IMR-90 (cell line): Measurements from ENCODE around the gene HEXD. TPM values are rescaled to one million over a fixed set of nuclear protein-coding genes. Genes with fewer than 3 reads are reported as not detected.

Source experiments
- ATAC-seq: fragments of 200-7000 bp; cut with Tn5 transposase; 2 replicates; pipeline ENCODE4 v1.9.1; 2020; ENCODE audit warnings: low read depth, mild to moderate bottlenecking, moderate library complexity
- BruUV-seq: library from RNA; stranded (reverse); fragments of 400-500 nt; replicated peaks from 2 replicates; lab custom pipeline; 2021; lab: Mats Ljungman, UMichigan
- CTCF ChIA-PET: fragments of 300-600 bp; formaldehyde crosslinking; extraction: SDS; loops from one replicate; lab custom pipeline; 2021; ENCODE audit warnings: antibody characterized with exemption; lab: Yijun Ruan, JAX
- POLR2A ChIA-PET: fragments of 300-600 bp; sonication (Branson Sonifier 250); formaldehyde crosslinking; loops from one replicate; lab custom pipeline; 2022; ENCODE audit warnings: antibody characterized with exemption; ENCODE audit not compliant: unreplicated experiment; lab: Charles Lee
- DNase-seq: peaks from one replicate; pipeline ENCODE4 v3.0.0; 2013
- H2AFZ ChIP-seq: replicated peaks from 2 replicates; pipeline ENCODE3; 2013; ENCODE audit warnings: low read length, mild to moderate bottlenecking; ENCODE audit not compliant: poor library complexity
- H2AK5ac ChIP-seq: 2 replicates; pipeline ENCODE4 v1.6.1; 2013; ENCODE audit warnings: low read depth, low read length, inconsistent platforms
- H2AK9ac ChIP-seq: replicated peaks from 2 replicates; pipeline ENCODE3; 2013; ENCODE audit warnings: mild to moderate bottlenecking, low read depth, low read length, moderate library complexity; ENCODE audit not compliant: poor library complexity
- H2BK120ac ChIP-seq: 2 replicates; pipeline ENCODE4 v1.6.1; 2013; ENCODE audit warnings: low read depth, low read length, inconsistent platforms
- H2BK15ac ChIP-seq: 3 replicates; pipeline ENCODE4 v1.6.1; 2013; ENCODE audit warnings: low read depth, low read length, inconsistent platforms
- H2BK20ac ChIP-seq: 2 replicates; pipeline ENCODE4 v1.6.1; 2013; ENCODE audit warnings: low read depth, mild to moderate bottlenecking, inconsistent platforms, low read length, moderate library complexity
- H2BK5ac ChIP-seq: 2 replicates; pipeline ENCODE4 v1.6.1; 2013; ENCODE audit warnings: mild to moderate bottlenecking, low read depth, low read length, inconsistent platforms; ENCODE audit not compliant: poor library complexity, severe bottlenecking
- H3K14ac ChIP-seq: replicated peaks from 2 replicates; pipeline ENCODE4 v1.6.1; 2013; ENCODE audit warnings: low read depth, low read length, inconsistent platforms
- H3K18ac ChIP-seq: 2 replicates; pipeline ENCODE4 v1.6.1; 2013; ENCODE audit warnings: low read depth, low read length, control low read depth
- H3K23ac ChIP-seq: 2 replicates; pipeline ENCODE4 v1.6.1; 2013; ENCODE audit warnings: low read depth, low read length, inconsistent platforms
- H3K27ac ChIP-seq: 2 replicates; pipeline ENCODE4 v1.5.1; 2013; ENCODE audit warnings: mild to moderate bottlenecking, control low read depth, low read length; ENCODE audit not compliant: insufficient read depth
- H3K27me3 ChIP-seq: 2 replicates; pipeline ENCODE4 v1.6.1; 2013; ENCODE audit warnings: low read length; ENCODE audit not compliant: control insufficient read depth, insufficient read depth
- H3K36me3 ChIP-seq: 2 replicates; pipeline ENCODE4 v1.6.1; 2013; ENCODE audit warnings: low read length, mixed read lengths; ENCODE audit not compliant: control insufficient read depth, insufficient read depth
- H3K4ac ChIP-seq: 2 replicates; pipeline ENCODE4 v1.6.1; 2013; ENCODE audit warnings: low read depth, low read length, inconsistent platforms
- H3K4me1 ChIP-seq: 2 replicates; pipeline ENCODE4 v1.6.1; 2013; ENCODE audit warnings: low read length, mixed read lengths; ENCODE audit not compliant: control insufficient read depth, insufficient read depth
- H3K4me2 ChIP-seq: 2 replicates; pipeline ENCODE4 v1.6.1; 2013; ENCODE audit warnings: low read depth, mild to moderate bottlenecking, control low read depth, low read length, moderate library complexity
- H3K4me3 ChIP-seq: 2 replicates; pipeline ENCODE4 v1.5.1; 2013; ENCODE audit warnings: low read depth, mild to moderate bottlenecking, control low read depth, low read length, moderate library complexity; ENCODE audit not compliant: insufficient read depth
- H3K56ac ChIP-seq: 2 replicates; pipeline ENCODE4 v1.6.1; 2013; ENCODE audit warnings: low read length, inconsistent platforms; ENCODE audit not compliant: insufficient read depth; ENCODE audit errors: extremely low read depth
- H3K79me1 ChIP-seq, 2 experiments: 2 replicates each; pipeline ENCODE4 v1.6.1; 2013; ENCODE audit warnings: low read length in 2 of 2, inconsistent platforms in 1 of 2, low read depth in 1 of 2
- H3K9ac ChIP-seq: 2 replicates; pipeline ENCODE4 v1.6.1; 2013; ENCODE audit warnings: low read depth, low read length, control low read depth
- H3K9me1 ChIP-seq: 2 replicates; pipeline ENCODE4 v1.6.1; 2013; ENCODE audit warnings: low read length, inconsistent platforms; ENCODE audit not compliant: insufficient read depth
- H3K9me3 ChIP-seq: 2 replicates; pipeline ENCODE4 v1.6.1; 2013; ENCODE audit warnings: low read length; ENCODE audit not compliant: control insufficient read depth, insufficient read depth
- H4K20me1 ChIP-seq: 2 replicates; pipeline ENCODE4 v1.6.1; 2013; ENCODE audit warnings: low read length, inconsistent platforms; ENCODE audit not compliant: insufficient read depth
- H4K5ac ChIP-seq: 2 replicates; pipeline ENCODE4 v1.6.1; 2013; ENCODE audit warnings: mild to moderate bottlenecking, low read depth, low read length, control low read depth
- H4K8ac ChIP-seq, 2 experiments: 2 replicates each; pipeline ENCODE4 v1.6.1; 2013; ENCODE audit warnings: low read depth in 2 of 2, low read length in 2 of 2, control low read depth in 1 of 2, inconsistent platforms in 1 of 2
- H4K91ac ChIP-seq: 2 replicates; pipeline ENCODE4 v1.6.1; 2013; ENCODE audit warnings: low read depth, low read length, inconsistent platforms; ENCODE audit not compliant: insufficient read depth
- BHLHE40 ChIP-seq: fragments of 150-350 bp; IDR thresholded peaks from 2 replicates; pipeline ENCODE4 v1.6.1; 2016; ENCODE audit warnings: mild to moderate bottlenecking, low read depth, low read length
- CEBPB ChIP-seq: IDR thresholded peaks from 2 replicates; pipeline ENCODE4 v1.6.1; 2012; ENCODE audit warnings: low read depth, low read length, improper control_type of control experiment
- NFE2L2 ChIP-seq: fragments of 150-350 bp; IDR thresholded peaks from 2 replicates; pipeline ENCODE4 v1.6.1; 2016; ENCODE audit warnings: low read depth, mild to moderate bottlenecking, low read length
- POLR2A ChIP-seq: IDR thresholded peaks from 2 replicates; pipeline ENCODE4 v1.6.1; 2012; ENCODE audit warnings: mild to moderate bottlenecking, low read depth, low read length
- RCOR1 ChIP-seq: IDR thresholded peaks from 2 replicates; pipeline ENCODE4 v1.6.1; 2012; ENCODE audit warnings: mild to moderate bottlenecking, low read length, improper control_type of control experiment; ENCODE audit not compliant: insufficient replicate concordance
- SMC3 ChIP-seq: fragments of 150-350 bp; IDR thresholded peaks from 2 replicates; pipeline ENCODE4 v1.6.1; 2016; ENCODE audit warnings: low read depth, mild to moderate bottlenecking, antibody characterized with exemption, low read length, moderate library complexity
- WGBS, 2 experiments: methylation state at CpG; one replicate each; pipeline versions ENCODE4 v1.1.5 to v1.1.7; 2013; ENCODE audit warnings: missing lambda C conversion rate in 2 of 2; ENCODE audit not compliant: insufficient read length in 1 of 2; ENCODE audit errors: extremely low coverage in 2 of 2; 5-methylcytosine and 5-hydroxymethylcytosine counted together
- dilution Hi-C: fragments of 300-500 bp; cut with HindIII; formaldehyde crosslinking; loops from one replicate; pipeline ENCODE4 v1.14.3; 2018; ENCODE audit warnings: low sequenced_read_pairs; ENCODE audit not compliant: unreplicated experiment
- in situ Hi-C: fragments of 300-500 bp; cut with MboI; formaldehyde crosslinking; loops from 3 replicates; pipeline ENCODE4 v1.14.3; 2019; ENCODE audit warnings: low sequenced_read_pairs, inconsistent platforms, mixed read lengths
- intact Hi-C: fragments of 100-400 bp; cut with micrococcal nuclease; formaldehyde crosslinking; loops from 2 replicates; pipeline ENCODE4 v1.10.0; 2022
- polyA plus RNA-seq, 3 experiments: library from polyadenylated mRNA; depleted of rRNA; stranded (reverse); fragments of >200 nt; gene quantifications; 2 replicates each; pipeline ENCODE4 v1.2.3, GENCODE V29; 2012; ENCODE audit warnings: low replicate concordance in 1 of 3
- total RNA-seq: library from RNA; depleted of rRNA; stranded (reverse); fragments of >200 nt; gene quantifications from 2 replicates; pipeline ENCODE4 v1.2.3, GENCODE V29; 2012
- TF ChIP-seq, protein P1 (sequence below): fragments of 150-350 bp; IDR thresholded peaks from 2 replicates; pipeline ENCODE4 v1.6.1; 2017; ENCODE audit warnings: mild to moderate bottlenecking, antibody characterized with exemption, low read length, low read depth
- TF ChIP-seq, protein P2 (sequence below): fragments of 150-350 bp; IDR thresholded peaks from 2 replicates; pipeline ENCODE4 v1.6.1; 2016; ENCODE audit warnings: low read depth, mild to moderate bottlenecking, low read length, moderate library complexity, borderline replicate concordance

Gene HEXD
- total and polyA plus RNA-seq, 2 of the 4 experiments (the other 2 are of a cell fraction) = 3.8 to 9.5 TPM

DNA sequence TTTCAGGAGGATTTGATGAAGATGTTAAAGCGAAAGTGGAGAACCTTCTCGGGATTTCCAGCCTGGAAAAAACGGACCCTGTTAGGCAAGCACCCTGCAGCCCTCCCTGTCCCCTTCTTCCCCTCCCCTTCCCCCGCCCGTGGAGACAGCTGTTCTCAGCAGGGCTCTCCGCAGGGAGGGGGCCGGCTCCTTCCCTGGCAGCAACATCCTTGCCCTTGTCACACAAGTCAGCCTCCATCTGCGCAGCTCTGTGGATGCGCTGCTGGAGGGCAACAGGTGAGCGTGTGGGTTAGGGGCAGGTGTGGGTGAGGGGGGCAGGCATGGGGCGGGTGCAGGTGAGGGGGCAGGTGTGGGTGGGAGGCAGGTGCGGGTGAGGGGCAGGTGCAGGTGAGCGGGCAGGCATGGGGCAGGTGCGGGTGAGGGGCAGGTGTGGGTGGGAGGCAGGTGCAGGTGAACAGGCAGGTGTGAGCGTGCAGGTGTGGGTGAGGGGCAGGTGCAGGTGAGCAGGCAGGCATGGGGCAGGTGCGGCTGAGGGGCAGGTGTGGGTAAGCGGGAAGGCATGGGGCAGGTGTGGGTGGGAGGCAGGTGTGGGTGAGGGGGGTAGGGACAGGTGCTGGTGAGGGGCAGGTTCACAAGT is 23.0 kb downstream of the HEXD start:
- no peak for DNase-seq
- BruUV-seq = no TSS peak
- Histone ChIP-seq H3K79me1 (peaks cover 0 to 7% of the 10 kb centered on the region in 2 experiments; a peak in 2 of 4 replicates), H3K4me3 (no peak overlapping the region), H3K27me3 (no peaks in the 10 kb centered on the region), H3K18ac (no peak overlapping the region), H2BK5ac (no peak overlapping the region), H2BK20ac (no peak overlapping the region), H4K8ac (no peak overlapping the region), H2AFZ (no peak overlapping the region), H2BK120ac (no peak overlapping the region), H2BK15ac (no peak overlapping the region), H3K56ac (no peak overlapping the region), H2AK9ac (no peak overlapping the region), H3K4ac (no peak overlapping the region), H3K9me3 (no peaks in the 10 kb centered on the region), H3K23ac (no peak overlapping the region), H3K4me2 (no peak overlapping the region), H3K9ac (no peak overlapping the region), H3K4me1 (no peaks in the 10 kb centered on the region; the same call in 1 of the 2 replicates), H4K91ac (no peak overlapping the region), H3K14ac (no peak overlapping the region), H4K20me1 (peaks cover 13% of the 10 kb centered on the region; the same call in 1 of the 2 replicates), H3K36me3 (peaks cover 38% of the 10 kb centered on the region), H2AK5ac (no peak overlapping the region), H3K27ac (no peak overlapping the region), H4K5ac (no peak overlapping the region), H3K9me1 (no peaks in the 10 kb centered on the region; the same call in 1 of the 2 replicates)
- in situ Hi-C loops (no loop called here), intact Hi-C loops (no loop called here), dilution Hi-C loops (no loop called here)
- ChIA-PET POLR2A (no interaction called here), CTCF (no interaction called here)
- no peak for ATAC-seq
- 90% methylated on average over 5 of the region's 17 CpGs; no CpG with 5 or more reads in 1 of the 2 experiments for WGBS, 2 experiments
- TF ChIP-seq SMC3 (no peak), CEBPB (no peak), POLR2A (no peak), BHLHE40 (no peak), RCOR1 (no peak), NFE2L2 (no peak)
- TF ChIP-seq, protein P1, sequence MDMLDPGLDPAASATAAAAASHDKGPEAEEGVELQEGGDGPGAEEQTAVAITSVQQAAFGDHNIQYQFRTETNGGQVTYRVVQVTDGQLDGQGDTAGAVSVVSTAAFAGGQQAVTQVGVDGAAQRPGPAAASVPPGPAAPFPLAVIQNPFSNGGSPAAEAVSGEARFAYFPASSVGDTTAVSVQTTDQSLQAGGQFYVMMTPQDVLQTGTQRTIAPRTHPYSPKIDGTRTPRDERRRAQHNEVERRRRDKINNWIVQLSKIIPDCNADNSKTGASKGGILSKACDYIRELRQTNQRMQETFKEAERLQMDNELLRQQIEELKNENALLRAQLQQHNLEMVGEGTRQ = no peak
- TF ChIP-seq, protein P2, sequence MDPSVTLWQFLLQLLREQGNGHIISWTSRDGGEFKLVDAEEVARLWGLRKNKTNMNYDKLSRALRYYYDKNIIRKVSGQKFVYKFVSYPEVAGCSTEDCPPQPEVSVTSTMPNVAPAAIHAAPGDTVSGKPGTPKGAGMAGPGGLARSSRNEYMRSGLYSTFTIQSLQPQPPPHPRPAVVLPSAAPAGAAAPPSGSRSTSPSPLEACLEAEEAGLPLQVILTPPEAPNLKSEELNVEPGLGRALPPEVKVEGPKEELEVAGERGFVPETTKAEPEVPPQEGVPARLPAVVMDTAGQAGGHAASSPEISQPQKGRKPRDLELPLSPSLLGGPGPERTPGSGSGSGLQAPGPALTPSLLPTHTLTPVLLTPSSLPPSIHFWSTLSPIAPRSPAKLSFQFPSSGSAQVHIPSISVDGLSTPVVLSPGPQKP = no peak
